HG03108 (cell line): ENCODE results near the gene FBXO21.
"Not testable (repeated sequence)": the region's sequence is repeated elsewhere in the genome, so short reads cannot be mapped to it uniquely, and the experiment has no call there.

ENCODE experiments used
- ATAC-seq: cut with Tn5 transposase; IDR thresholded peaks from one replicate; pipeline ENCODE4 v1.9.1; 2021; ENCODE audit warnings: moderate library complexity; ENCODE audit not compliant: unreplicated experiment

FBXO21 gene

DNA sequence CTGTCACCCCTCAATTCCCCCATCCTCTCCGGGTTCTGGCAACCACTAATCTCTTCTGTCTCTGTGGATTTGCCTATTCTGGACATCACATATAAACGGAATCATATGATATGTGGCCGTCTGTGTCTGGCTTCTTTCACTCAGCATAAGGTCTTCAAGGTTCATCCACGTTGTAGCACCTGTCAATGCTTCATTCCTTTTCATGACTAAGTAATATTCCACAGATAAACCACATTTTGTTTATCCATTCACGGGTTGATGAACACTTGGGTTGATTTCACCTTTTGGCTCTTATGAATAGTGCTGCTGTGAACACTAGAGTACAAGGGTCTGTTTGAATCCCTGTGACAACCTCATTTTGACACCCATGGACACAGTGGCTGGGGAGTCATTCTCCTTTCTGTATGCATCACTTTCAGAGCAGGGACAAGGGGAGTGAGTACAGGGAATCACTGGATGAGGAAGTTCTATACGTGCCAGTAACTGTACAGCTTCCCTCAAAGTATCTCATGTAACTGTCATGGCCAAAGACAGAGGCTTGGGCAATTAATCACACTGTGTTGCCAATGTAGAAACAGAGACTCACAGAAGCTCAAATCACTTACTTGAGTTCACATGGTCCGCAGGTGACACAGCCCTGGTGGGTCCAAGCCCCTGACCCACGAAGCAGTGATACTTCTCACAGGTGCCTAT lies 80.2 kb downstream of the FBXO21 start:
- ATAC-seq = no peak

DNA sequence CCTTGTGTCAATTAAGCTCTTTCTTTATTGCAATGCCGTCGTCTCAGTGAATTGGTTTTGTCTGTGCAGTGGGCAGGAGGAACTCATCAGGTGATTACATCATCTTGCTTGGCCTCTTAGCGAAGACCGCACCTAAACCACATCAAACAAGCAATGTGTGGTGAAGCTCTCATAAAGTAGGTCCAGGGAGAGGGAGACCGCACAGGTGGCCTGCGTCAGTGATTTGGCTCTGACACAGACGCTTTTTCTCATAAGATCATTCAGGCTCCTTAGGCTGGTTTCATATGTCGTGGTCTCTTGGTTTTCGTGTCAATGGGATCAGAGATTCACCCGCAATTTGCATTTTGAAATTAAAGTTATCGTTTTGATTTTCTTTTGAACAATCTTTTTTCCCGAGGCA lies 84.4 kb downstream of the FBXO21 start:
- ATAC-seq = no peak

DNA sequence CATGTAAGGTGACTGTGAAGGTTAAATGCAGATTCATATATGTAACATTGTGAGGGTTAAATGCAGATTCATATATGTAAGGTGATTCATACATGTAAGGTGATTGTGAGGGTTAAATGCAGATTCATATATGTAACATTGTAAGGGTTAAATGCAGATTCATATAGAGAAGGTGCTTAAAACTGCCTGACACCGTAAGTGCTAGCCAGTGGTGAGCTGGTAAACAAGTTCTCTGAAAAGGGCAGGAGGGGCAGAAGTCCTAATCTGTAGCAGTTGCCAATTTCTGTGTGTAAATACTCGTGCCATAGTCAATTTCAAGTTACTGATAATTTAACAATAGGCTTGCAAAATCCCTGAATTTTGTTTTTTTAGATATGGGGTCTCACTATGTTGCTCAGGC lies 86.3 kb downstream of the FBXO21 start:
- ATAC-seq = not testable (repeated sequence)

DNA sequence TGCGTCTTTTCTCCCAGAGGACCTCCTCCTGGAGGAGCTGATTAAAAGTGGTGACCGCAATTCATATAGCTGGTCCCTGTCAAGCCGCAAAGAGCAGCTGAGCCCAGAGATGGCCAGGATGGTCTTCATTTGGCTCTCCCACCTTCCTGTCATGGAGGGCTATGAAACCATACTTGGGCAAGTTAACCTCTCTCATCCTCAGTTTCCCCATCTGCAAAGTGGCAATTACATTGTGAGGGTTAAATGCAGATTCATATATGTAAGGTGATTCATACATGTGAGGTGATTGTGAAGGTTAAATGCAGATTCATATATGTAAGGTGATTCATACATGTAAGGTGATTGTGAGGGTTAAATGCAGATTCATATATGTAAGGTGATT lies 87.5 kb downstream of the FBXO21 start:
- ATAC-seq = no peak

DNA sequence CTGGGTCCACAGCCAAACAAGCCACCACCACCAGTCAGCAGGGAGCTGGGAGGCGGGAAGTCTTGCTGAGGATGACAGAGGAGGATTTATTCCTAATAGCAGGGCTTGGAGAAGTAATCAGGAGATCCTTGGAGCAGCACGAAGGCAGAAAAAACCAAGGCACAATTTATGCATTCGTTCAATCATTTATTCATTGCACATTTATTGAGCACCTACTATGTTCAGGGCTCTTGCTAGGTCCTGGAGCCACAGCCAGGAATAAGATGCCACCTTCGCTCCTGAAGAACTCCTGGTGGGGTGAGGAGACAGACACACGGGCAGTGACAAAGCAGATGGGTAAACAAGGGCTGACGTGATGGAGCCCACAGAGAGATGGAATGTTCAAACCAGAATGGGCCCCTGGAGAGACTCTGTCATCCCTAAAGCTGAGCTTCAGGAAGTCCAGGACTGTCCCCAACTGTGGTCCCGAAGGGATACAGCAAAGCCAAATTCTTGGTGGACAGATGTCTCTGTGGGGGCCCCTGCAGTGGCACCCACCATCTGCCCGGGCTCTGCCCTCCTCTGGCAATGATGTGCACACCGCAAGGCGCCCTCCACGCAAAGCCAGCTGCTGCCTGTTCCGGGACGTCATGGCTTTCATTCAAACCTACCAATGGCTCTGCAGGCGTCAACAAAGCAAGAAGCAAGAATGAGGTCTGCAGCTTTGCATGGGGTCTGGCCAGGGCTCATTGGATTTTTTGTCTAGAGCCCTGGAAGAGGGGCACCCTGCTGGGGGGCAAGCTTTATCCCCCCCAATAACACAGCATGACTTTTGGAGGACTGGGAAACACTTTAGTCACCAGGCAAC lies 88.1 kb downstream of the FBXO21 start:
- ATAC-seq = no peak

DNA sequence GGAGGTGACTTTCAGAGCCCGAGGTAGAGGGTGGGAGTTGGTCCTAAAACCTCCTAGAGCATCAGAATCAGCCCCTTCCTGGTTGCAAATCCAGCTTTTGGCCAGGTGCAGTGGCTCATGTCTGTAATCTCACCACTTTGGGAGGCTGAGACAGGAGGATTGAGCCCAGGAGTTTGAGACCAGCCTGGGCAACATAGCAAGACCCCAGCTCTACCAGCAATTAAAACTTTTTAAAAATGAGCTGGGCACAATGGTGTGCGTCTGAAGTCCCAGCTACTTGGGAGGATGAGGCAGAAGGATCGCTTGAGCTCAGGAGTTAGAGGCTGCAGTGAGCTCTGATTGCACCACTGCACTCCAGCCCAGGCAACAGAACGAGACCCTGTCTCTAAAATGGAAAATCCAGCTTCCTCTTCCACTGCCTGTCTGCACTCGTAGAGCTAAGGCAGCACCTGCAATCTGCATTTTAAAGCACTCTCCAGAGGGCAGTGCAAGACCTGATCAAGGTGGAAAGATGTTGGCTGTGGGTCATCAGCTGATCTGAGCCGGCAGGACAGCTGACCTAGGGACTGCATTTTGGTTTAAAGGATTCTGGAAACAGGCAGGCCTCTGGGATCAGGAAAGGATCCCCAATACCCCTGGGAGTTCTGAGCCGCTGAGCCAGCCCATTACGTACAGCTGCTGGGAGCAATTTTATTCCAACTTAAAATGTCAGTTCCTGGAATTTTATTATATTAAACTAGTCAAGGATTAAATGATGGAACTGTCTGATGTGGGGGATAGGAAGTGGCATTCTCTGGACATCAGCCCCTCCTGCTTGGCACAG lies 89.2 kb downstream of the FBXO21 start:
- no peak for ATAC-seq

DNA sequence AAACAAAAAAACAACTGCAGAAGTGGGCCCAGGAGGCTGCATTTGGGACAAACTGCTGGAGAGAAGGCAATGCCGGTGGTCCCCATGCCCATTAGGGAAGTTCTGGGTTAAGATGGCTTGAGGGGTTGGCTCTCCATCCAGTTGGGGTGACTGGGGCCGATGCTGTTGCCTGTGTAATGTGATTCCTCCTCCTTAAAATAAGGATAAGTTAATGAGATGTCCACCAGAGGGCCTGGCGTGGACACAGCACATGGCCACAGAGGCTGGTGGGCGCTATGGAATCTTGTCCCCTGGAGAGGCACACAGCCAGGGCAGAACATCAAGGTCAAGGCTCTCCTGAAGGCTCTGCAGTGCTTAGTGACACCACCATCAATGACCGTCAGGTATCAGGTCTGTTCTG lies 90.0 kb downstream of the FBXO21 start:
- ATAC-seq = no peak

DNA sequence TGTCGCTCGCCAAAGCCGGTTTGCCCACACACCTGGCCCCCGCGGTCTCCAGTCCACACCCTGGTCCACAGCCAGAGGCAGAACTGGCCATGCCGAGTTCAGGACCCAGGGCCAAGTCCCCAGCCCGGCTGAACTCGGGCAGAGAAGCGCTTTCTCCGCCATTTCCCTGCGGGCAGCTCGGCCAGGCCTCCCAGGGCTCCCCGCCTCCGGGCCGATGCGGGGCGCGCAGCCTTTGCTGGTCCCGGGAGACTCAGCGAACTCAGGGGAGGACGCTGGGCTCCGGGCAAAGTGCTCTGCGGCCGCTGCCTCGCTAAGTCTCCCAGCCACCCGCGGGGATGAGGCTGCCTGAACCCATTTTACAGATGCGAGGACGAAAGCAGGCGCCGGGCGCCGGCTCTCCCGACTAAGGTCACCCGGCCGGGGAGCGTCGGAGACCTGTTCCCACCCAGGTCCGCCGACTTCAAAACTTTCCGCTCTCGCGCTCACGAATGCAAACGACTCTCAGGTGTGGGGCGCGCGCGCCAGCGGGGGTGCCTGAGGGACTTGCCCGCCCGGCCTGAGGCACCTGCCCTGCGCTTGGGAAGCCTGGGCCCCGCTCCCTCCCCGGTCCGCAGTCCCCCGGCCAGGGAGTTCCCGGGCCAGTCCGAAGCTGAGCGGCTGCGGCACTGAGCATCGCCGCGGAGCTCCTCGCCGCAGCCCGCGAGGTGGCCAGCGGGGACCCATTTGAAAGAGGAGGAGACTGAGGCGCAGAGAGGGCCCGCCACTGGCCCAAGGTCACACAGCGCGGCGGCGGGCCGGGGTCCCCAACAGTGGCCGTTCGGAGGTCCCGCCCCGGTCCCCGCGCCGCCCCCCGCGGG lies 91.7 kb downstream of the FBXO21 start:
- peak; percentile 36 for ATAC-seq

DNA sequence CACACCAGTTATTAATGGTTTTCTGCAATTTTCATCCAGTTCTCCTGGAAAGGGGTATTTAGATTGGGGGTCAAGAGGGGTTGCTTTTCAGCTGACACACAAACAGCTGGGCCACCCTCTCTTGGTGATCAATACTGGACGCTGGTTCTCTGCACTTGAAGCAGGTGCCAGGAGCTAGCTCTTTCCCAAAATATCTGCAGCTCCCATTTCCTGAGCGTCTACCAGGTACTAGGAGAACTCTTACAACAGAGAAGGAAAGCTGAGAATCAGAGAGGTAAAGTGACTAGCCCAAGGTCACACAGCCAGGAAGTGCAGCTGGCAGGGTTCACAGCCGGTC lies 92.3 kb downstream of the FBXO21 start:
- no peak for ATAC-seq

DNA sequence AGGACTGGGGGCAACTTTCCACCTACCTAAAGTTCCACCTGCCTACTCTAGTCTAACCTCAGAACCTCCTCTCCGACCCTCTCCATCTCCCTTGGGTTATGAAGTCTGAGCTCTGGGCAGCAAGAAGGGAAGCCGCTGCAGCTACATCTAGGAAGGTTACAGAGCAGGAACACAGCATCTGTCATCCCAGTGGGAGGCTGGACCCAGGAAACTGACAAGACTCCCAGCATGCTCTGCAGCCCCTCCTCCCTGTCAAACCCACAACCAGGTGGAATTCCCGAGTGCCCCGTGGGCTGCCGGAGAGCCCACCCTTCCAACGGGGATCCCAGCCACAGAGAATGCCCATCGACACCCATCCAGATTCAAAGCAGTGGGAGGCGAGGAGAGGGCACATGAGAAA lies 93.1 kb downstream of the FBXO21 start:
- no peak for ATAC-seq

DNA sequence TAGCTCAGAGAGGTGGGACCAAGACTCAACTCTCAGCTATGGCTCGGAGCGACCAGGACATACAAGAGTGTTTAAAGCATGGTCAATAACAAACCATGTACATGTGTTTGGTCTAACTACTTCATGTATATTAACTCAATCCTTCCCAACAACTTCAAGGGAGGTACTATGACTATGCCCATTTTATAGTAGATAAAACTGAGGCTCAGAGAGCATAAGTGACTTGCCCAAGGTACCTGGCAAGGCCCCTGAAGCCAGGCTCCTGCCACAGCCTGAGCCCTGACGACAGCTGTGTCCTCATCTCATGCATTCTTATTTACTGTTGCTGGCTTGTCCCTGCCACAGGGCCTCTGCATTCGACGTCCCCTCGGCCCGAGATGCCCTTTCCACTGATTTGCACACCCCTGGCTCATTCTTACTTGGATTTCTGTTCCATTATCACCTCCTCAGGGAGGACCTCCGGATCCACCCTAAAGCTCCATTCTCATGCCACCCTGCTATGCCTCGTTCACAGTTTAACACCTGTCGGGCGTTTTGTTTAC lies 93.7 kb downstream of the FBXO21 start:
- ATAC-seq = no peak

DNA sequence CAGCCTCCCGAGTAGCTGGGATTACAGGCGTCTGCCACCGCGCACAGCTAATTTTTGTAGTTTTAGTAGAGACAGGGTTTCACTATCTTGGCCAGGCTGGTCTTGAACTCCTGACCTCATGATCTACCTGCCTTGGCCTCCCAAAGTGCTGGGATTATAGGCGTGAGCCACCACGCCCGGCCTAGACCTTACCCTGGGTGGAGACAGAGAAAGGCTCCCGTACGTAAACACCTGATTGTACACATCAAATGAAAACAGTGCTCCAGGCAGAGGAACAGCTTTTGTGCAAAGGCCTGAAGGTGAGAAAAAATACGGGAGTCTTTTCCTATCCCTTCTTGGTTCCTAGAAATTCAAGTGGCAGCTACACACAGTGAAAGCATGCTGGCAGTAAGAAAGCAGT lies 95.1 kb downstream of the FBXO21 start:
- not testable (repeated sequence) for ATAC-seq

DNA sequence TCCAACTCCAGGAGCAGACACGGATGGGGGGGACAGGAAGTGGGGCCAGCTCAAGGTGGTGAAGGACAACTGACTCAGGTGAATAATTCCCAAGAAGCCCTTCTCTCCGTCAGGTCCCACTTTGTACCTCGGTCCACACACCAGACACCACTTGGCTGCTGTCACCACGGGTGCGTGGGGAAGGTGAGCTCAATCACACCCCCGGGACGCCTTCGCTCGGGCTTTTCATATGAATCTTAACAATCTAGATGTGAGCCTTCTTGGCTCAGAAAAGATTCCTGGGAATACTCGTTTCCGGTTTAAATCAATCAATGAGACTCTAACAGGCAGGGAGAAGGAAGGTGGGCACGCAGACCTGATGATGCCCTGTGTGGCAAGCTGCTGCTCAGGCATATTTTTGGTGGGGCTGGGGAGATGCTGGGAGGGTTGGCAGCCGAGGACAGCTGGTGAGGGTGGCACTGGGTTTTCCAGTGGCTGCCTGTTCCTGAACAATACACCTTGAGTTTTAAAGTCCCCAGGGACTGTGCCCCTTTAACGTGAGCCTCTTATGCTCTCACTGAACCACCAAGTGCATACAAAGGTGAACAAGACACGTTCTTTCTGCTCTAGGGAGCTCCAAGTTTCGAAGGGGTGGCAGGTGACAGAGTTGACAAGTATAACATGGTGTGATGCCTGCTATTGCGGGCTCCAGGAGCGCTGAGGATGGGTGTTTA lies 96.2 kb downstream of the FBXO21 start:
- no peak for ATAC-seq

DNA sequence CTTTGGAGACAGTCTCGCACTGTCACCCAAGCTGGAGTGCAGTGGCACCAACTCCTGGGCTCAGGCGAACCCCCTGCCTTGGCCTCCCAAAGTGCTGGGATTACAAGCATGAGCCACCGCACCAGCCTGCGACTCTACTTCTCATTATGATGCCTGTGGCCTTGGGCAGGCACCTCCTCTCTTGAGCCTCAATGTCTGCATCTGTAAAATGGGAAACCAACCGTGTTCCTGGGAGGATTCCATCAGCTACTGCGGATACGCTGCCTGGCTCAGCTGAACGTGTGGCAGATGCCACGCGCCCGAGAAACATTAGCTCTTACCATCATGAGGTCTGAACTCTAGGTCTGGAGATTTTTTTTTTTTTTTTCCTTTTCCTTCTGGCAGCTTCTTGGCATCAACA lies 96.8 kb downstream of the FBXO21 start:
- no peak for ATAC-seq

DNA sequence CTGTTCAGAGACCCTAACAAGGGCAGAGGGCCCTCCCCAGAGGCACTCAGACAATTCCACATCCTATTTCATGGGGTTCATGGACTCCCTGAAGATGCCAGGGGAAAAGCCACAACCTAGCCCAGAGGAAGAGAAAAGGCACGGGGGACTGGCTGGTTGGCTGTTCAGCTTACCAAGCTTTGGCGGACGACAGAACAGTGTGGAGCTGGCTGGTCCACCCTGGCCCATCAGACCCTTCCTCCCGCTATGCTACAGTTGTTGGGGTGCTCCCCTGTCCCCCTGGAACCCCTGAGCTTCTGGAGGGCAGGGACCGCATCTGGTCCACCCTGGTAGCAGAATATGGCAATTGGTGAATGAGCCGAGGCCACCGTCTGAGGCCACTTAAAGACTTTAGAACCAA lies 97.4 kb downstream of the FBXO21 start:
- no peak for ATAC-seq

DNA sequence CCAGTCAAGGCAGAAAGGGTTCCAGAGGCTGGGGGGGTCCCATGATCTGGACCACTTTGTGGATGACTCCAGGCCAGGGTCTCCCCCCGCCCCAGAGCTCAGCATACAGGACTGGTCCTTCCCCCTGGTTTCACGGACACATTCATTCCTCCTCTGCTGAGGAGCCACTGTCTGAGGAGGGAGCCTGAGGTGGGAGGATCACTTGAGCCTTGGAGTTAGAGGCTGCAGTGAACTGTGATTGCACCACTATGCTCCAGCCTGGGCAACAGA lies 97.8 kb downstream of the FBXO21 start:
- no peak for ATAC-seq
